Omental fat pad (tissue), 4 donors: ENCODE measurements around the gene RAB3IL1. TPM values are rescaled to one million over a fixed set of nuclear protein-coding genes. Genes with fewer than 3 reads are reported as not detected.

Experiments used
- ATAC-seq: fragments of 150-250 bp; one replicate; pipeline ENCODE4 v1.9.1; 2016; ENCODE audit warnings: mild to moderate bottlenecking, moderate library complexity; ENCODE audit not compliant: low FRiP score
- DNase-seq: peaks from one replicate; pipeline ENCODE4 v3.0.0-alpha.2; 2019; ENCODE audit warnings: low spot score
- total RNA-seq, 4 donors: library from RNA; depleted of rRNA; stranded (reverse); fragments of >200 nt; gene quantifications; one replicate each; pipeline ENCODE4 v1.1.0, GENCODE V29; 2016
- TF ChIP-seq, protein P1 (sequence below), 3 donors: fragments of 450-650 bp; IDR thresholded peaks; one replicate each; pipeline ENCODE4 v1.5.1; 2016 to 2017; ENCODE audit warnings: antibody characterized with exemption in 3 of 3, mild to moderate bottlenecking in 3 of 3, moderate library complexity in 2 of 3

The RAB3IL1 gene
- total RNA-seq, 4 donors from 2014 or later, result 18.5 to 37.8 (median 25.4) TPM

DNA sequence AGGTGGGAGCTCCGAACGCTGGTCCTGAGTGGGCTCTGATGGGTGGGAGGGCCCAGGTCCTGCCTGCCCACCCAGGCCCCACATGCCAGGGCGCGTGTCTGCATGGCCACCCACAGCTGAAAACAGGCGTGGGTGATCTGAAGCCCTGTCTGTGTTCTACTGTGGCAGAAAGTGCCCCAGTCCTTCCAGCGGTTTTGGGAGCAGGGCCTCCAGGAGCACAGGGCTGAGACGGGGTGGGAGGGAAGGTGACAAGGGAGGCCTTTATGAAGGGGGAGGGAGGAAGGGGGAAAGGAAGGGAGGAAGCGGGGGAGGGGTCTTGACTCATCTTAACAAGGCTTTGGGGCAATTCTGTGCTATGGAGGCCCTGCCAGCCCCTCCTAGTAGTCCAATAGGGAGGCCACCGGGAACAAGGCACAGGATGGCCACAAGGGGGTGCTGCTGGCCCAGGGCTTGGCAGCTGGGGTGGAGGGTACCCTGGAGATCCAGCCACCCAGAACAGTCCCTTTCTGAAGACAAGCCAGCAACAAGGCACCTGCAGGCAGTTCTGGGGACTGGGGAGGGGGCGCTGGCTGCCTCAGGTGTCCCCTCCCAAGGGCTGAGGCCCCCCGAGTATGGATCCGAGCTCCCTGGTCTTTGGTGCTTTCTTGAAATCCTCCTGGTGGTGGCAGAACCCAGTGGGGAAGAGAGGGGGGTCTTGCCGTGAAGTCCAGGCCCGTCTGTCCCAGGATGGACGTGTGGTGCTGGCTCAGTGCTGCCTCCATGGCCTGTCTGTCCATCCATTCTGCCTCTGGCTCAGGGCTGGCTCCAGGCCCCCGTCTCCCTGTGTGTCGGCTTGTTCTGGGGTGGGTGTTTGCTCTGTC lies 19.7 kb downstream of the RAB3IL1 start:
- DNase-seq (peak; percentile 75), ATAC-seq (peak; percentile 50)
- TF ChIP-seq, protein P1, sequence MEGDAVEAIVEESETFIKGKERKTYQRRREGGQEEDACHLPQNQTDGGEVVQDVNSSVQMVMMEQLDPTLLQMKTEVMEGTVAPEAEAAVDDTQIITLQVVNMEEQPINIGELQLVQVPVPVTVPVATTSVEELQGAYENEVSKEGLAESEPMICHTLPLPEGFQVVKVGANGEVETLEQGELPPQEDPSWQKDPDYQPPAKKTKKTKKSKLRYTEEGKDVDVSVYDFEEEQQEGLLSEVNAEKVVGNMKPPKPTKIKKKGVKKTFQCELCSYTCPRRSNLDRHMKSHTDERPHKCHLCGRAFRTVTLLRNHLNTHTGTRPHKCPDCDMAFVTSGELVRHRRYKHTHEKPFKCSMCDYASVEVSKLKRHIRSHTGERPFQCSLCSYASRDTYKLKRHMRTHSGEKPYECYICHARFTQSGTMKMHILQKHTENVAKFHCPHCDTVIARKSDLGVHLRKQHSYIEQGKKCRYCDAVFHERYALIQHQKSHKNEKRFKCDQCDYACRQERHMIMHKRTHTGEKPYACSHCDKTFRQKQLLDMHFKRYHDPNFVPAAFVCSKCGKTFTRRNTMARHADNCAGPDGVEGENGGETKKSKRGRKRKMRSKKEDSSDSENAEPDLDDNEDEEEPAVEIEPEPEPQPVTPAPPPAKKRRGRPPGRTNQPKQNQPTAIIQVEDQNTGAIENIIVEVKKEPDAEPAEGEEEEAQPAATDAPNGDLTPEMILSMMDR (IDR thresholded peaks at IDR 0.05), result peak in 1 of 3 donors; percentile 68

DNA sequence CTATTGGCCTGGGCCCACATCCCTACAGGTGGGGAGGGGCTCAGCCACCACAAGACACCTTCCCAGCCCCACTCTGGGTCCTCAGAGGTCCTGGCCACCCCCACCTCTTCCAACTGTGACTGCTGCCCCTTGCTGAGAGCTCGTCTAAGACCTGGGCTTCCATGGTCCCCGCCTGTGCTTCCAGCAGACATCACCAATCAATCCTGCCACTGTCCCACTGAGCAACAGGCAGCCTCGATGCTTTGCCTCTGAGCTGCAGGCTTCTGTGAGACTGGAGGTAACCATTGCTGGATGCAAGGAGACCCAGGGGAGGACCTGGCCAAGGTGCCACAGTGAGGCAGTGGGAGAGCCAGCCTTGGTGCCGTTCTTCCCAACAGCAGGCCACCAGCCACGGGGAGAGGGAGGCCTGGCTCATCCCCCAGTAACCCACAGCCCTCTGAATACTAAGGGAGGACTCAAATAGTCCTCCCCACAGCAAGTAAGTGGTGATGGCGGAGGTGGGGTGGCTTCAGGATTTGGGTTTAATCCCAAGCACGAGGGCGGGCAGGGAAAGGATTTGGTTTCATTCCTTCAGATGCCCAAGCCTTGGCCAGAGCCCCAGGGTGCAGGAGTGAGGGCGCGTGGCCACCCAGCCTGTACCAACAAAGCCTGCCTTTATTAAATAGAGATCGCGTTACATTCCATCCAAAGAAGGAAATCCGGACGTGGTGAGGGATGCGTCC lies 20.5 kb downstream of the RAB3IL1 start:
- ATAC-seq (no peak), DNase-seq (no peak)
- TF ChIP-seq, protein P1 (IDR thresholded peaks at IDR 0.05), result no peak

DNA sequence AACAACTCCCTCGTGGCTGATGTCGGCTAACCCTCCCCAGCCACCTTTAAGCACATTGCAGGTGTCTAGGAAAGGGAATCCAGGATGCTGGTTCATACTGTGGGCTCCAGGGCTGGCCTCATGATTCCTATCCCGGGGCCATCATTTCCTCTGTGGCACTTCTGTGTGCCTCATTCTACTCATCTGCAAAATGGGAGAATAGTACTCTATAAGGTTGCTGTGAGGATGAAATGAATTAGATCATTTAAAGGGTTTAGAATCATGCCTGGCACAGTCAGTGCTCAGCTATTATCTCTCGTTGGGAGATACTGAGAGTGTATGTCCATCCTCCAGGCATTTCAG lies 21.7 kb downstream of the RAB3IL1 start:
- no peak for DNase-seq
- TF ChIP-seq, protein P1 (IDR thresholded peaks at IDR 0.05), result no peak

DNA sequence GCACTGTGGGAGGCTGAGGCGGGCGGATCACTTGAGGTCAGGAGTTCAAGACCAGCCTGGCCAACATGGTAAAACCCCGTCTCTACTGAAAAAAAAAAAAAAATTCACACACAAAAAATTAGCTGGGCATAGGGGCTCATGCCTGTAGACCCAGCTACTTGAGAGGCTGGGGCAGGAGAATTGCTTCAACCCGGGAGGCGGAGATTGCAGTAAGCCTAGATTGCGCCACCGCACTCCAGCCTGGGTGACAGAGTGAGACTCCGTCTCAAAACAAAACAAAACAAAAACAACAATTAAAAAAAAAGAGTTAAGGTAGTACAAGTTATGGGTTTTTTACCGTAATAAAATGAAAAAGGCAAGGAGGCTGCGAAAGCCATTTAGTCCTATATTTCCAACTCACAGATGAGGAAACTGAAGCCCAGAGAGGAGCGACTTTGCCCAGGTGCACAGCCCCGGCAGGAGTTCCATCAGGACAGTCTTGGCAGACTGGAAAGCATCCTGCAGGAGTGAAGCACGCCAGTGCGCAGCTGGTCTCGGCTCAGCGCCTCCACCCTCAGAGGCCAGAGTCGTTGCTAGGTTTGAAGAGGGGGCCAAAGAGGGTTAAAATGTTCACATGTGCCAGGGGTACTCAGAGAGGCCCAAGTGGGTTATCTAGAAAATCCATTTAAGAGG lies 22.2 kb downstream of the RAB3IL1 start:
- no peak for ATAC-seq
- TF ChIP-seq, protein P1 (IDR thresholded peaks at IDR 0.05), result no peak
- no peak for DNase-seq

More for the DNA sequence above, 21.7 kb downstream of the RAB3IL1 start:
- no peak for ATAC-seq

DNA sequence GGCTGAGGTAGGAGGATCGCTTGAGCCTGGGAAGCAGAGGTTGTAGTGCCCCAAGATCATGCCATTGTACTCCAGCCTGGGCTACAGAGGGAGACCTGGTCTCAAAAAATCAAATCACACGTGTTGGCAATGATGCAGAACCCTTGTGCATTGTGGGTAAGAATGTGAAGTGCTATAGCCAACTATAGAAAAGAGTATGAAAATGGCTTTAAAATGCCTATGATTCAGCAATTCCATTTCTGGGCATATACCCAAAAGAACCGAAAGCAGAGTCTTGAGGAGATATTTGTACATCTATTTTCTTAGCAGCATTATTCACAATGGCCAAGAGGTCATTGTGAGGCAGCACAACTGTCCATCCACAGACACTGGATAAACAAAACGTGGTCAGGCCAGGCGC lies 23.4 kb downstream of the RAB3IL1 start:
- ATAC-seq (no peak), DNase-seq (no peak)
- TF ChIP-seq, protein P1 (IDR thresholded peaks at IDR 0.05), result no peak

DNA sequence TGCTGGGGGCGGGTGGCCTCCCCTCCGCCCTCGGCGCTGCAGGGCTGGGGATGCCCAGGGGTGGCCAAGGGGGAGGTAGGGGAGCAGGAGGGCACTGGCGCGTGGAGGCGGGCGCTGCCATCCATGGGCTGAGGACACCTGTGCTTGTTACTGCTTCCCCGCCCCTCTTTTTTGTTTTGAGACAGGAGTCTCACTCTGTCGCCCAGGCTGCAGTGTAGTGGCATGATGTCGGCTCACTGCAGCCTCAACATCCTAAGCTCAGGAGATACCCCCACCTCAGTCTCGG lies 25.3 kb downstream of the RAB3IL1 start:
- TF ChIP-seq, protein P1 (IDR thresholded peaks at IDR 0.05), result no peak
- ATAC-seq, result peak; percentile 3
- no peak for DNase-seq
